Esophagus muscularis mucosa (tissue), 4 donors: Measurements from ENCODE around the gene CD101. TPM values are rescaled to one million over a fixed set of nuclear protein-coding genes. Genes with fewer than 3 reads are reported as not detected.

Experiments used
- DNase-seq: peaks from one replicate; pipeline ENCODE4 v3.0.0-alpha.2; 2017; ENCODE audit errors: extremely low spot score
- H3K27ac ChIP-seq, 4 donors: fragments of 200-600 bp; sonication (generic); replicated peaks in 1 of 4; 1 replicate in 3 of 4; 2 replicates in 1 of 4; pipeline ENCODE4 v1.5.1; 2016 to 2019; ENCODE audit warnings: mild to moderate bottlenecking in 1 of 4
- H3K27me3 ChIP-seq, 4 donors: fragments of 200-600 bp; sonication (generic); one replicate each; pipeline versions ENCODE4 v1.5.1 to v1.6.0; 2016 to 2019
- H3K36me3 ChIP-seq, 4 donors: fragments of 200-600 bp; sonication (generic); one replicate each; pipeline ENCODE4 v1.5.1; 2016 to 2019
- H3K4me1 ChIP-seq, 4 donors: fragments of 200-600 bp; sonication (generic); one replicate each; pipeline ENCODE4 v1.5.1; 2016 to 2019
- H3K4me3 ChIP-seq, 4 donors: fragments of 200-600 bp; sonication (generic); 1 replicate in 2 of 4; 2 replicates in 2 of 4; pipeline ENCODE4 v1.5.1; 2016 to 2019; ENCODE audit warnings: mild to moderate bottlenecking in 4 of 4, moderate library complexity in 1 of 4
- H3K9me3 ChIP-seq, 4 donors: fragments of 200-600 bp; sonication (generic); 1 replicate in 3 of 4; 2 replicates in 1 of 4; pipeline ENCODE4 v1.5.1; 2016 to 2019
- CTCF ChIP-seq, 3 experiments: fragments of 200-600 bp in 2 of 3; fragments of 450-650 bp in 1 of 3; sonication (generic) in 2 of 3; IDR thresholded peaks; one replicate each; pipeline ENCODE4 v1.5.1; 2017 to 2019; ENCODE audit warnings: antibody characterized with exemption in 3 of 3, mild to moderate bottlenecking in 2 of 3, moderate library complexity in 1 of 3
- EP300 ChIP-seq: sonication (generic); formaldehyde crosslinking; IDR thresholded peaks from one replicate; pipeline ENCODE4 v1.6.1; 2017; ENCODE audit warnings: antibody characterized with exemption
- POLR2A ChIP-seq: fragments of 450-650 bp; IDR thresholded peaks from one replicate; pipeline ENCODE4 v1.6.1; 2017; ENCODE audit warnings: antibody characterized with exemption, moderate library complexity, mild to moderate bottlenecking, low read depth
- POLR2AphosphoS5 ChIP-seq, 2 donors: sonication (generic); formaldehyde crosslinking; IDR thresholded peaks; one replicate each; pipeline ENCODE4 v1.6.1; 2017; ENCODE audit warnings: antibody characterized with exemption in 2 of 2
- WGBS: methylation state at CpG from one replicate; pipeline ENCODE4 v1.1.5; 2018; 5-methylcytosine and 5-hydroxymethylcytosine counted together
- intact Hi-C: fragments of 100-400 bp; cut with DNase I; formaldehyde crosslinking; loops from one replicate; pipeline ENCODE4 v1.15.1; 2023
- total RNA-seq, 4 donors: library from RNA; depleted of rRNA; stranded (reverse); fragments of >200 nt; gene quantifications; one replicate each; pipeline versions ENCODE4 v1.1.0 to v1.2.1, GENCODE V29; 2016

The CD101 gene
- total RNA-seq, 4 donors from 2014 or later = 0.26 to 1.5 (median 0.87) TPM

- no peak for TF ChIP-seq CTCF (IDR thresholded peaks at IDR 0.05)
- no peak for TF ChIP-seq POLR2AphosphoS5 (IDR thresholded peaks at IDR 0.05)
- TF ChIP-seq EP300 = no peak
- TF ChIP-seq POLR2A = no peak
- no peaks in the 10 kb centered on the region for H3K9me3 ChIP-seq
- H3K4me1 ChIP-seq = peaks cover 22 to 44% (median 38%) of the 10 kb centered on the region in 4 donors
- H3K27me3 ChIP-seq = no peaks in the 10 kb centered on the region
- WGBS = 66% methylated on average over 5 of the region's 5 CpGs
- H3K4me3 ChIP-seq = no peak overlapping the region
- peak overlapping the region; percentile 49 to 73 (median 59) for H3K27ac ChIP-seq
- intact Hi-C loops = loop anchor here (10.0 kb wide), 1 partner anchor 68 kb away; no protein-coding TSS in a partner anchor
- peak; percentile 34 for DNase-seq
- H3K36me3 ChIP-seq = peaks cover 0 to 7% (median 6%) of the 10 kb centered on the region in 4 donors
Observed at GRCh38 chr1:116983112-116983511, 18.4 kb upstream of the CD101 start.

- no peaks in the 10 kb centered on the region for H3K9me3 ChIP-seq
- H3K4me3 ChIP-seq = no peak overlapping the region
- intact Hi-C loops = loop anchor here (10.0 kb wide), 1 partner anchor 69 kb away; no protein-coding TSS in a partner anchor
- DNase-seq = no peak
- peaks cover 0 to 7% (median 6%) of the 10 kb centered on the region in 4 donors for H3K36me3 ChIP-seq
- TF ChIP-seq CTCF (IDR thresholded peaks at IDR 0.05) (no peak), POLR2A (no peak), EP300 (no peak), POLR2AphosphoS5 (IDR thresholded peaks at IDR 0.05) (no peak)
- 45% methylated on average over 4 of the region's 4 CpGs for WGBS
- peak overlapping the region; percentile 49 to 73 (median 59) for H3K27ac ChIP-seq
- H3K4me1 ChIP-seq = peaks cover 27 to 49% (median 44%) of the 10 kb centered on the region in 4 donors
- H3K27me3 ChIP-seq = no peaks in the 10 kb centered on the region
Observed at GRCh38 chr1:116983678-116984077, 17.9 kb upstream of the CD101 start.

GRCh38 chr1:116984406-116985160 is 17.0 kb upstream of the CD101 start:
- WGBS = 70% methylated on average over 14 of the region's 14 CpGs
- Histone ChIP-seq H3K4me1 (peaks cover 32 to 58% (median 53%) of the 10 kb centered on the region in 4 donors), H3K27me3 (no peaks in the 10 kb centered on the region), H3K4me3 (no peak overlapping the region), H3K9me3 (no peaks in the 10 kb centered on the region), H3K27ac (peak overlapping the region; percentile 53 to 73 (median 62)), H3K36me3 (peaks cover 0 to 7% (median 6%) of the 10 kb centered on the region in 4 donors)
- TF ChIP-seq POLR2AphosphoS5 (IDR thresholded peaks at IDR 0.05) (peak; percentile 53 to 89), POLR2A (no peak), CTCF (IDR thresholded peaks at IDR 0.05) (no peak), EP300 (peak; percentile 48)
- peak; percentile 90 for DNase-seq
- intact Hi-C loops = loop anchor here (10.0 kb wide), 1 partner anchor 70 kb away; no protein-coding TSS in a partner anchor

- Histone ChIP-seq H3K27me3 (no peaks in the 10 kb centered on the region), H3K4me1 (peaks cover 32 to 73% (median 67%) of the 10 kb centered on the region in 4 donors), H3K9me3 (no peaks in the 10 kb centered on the region), H3K36me3 (peaks cover 0 to 12% (median 6%) of the 10 kb centered on the region in 4 donors), H3K4me3 (no peak overlapping the region), H3K27ac (no peak overlapping the region)
- intact Hi-C loops = loop anchor here (10.0 kb wide), 1 partner anchor 72 kb away; no protein-coding TSS in a partner anchor
- no peak for TF ChIP-seq CTCF (IDR thresholded peaks at IDR 0.05)
- TF ChIP-seq POLR2AphosphoS5 (IDR thresholded peaks at IDR 0.05) = no peak
- no peak for TF ChIP-seq EP300
- TF ChIP-seq POLR2A = no peak
- WGBS = 88% methylated on average over 28 of the region's 29 CpGs
- DNase-seq = no peak
Observed at GRCh38 chr1:116986421-116987255, 14.9 kb upstream of the CD101 start.
